ENCODE results near the gene SUMO2. TPM values are rescaled to one million over a fixed set of nuclear protein-coding genes. Genes with fewer than 3 reads are reported as not detected.
"Not testable (repeated sequence)": the region's sequence is repeated elsewhere in the genome, so short reads cannot be mapped to it uniquely, and the experiment has no call there.

The SUMO2 gene
- total and polyA plus RNA-seq, 8 donors: 38.1 to 178 (median 118) TPM

DNA sequence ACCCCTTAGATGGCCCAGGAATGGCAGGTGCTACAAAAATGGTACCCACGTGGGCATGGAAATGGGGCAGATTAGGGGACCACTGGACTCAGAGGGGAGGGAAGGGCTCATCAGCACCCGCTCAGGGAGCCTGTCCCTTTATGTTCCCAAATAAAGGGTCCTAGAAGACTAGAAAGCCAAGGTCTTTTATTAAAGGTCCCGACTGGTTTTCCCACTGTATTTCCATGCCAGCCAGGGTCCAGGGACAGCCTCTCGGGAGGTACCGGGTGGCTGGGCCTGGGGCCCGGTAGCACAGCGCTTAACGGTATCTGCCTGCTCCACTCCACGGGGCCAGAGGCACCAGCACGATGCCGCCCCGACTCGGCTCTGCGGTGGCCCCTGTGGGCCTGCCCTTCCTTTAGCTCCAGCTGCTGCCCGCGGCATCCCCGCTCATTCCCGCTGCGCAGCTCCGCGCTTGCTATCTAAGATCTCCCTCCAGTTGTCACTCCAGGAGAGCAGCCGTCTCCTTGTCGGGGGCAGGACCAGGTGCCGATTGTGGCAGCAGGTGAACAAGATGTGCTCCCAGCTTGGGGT lies 52.6 kb downstream of the SUMO2 start:
- DNase-seq (no peak), FAIRE-seq (no peak), ATAC-seq (no peak)
- Histone ChIP-seq H3K36me3 (no peaks in the 10 kb centered on the region), H3K27ac (peak overlapping the region in 1 of 4 donors; percentile 81), H3K27me3 (no peaks in the 10 kb centered on the region), H3K4me1 (peaks cover 0 to 6% (median 0%) of the 10 kb centered on the region in 3 donors), H3K4me3 (peak overlapping the region in 2 of 4 donors; percentile 93 to 98), H3K9me3 (no peaks in the 10 kb centered on the region)
- intact Hi-C loops (cut with DNase I): no loop called here
- no peak for TF ChIP-seq CTCF (IDR thresholded peaks at IDR 0.05)
- WGBS, 2 donors: 73 to 74% methylated on average over 24 of the region's 24 CpGs

DNA sequence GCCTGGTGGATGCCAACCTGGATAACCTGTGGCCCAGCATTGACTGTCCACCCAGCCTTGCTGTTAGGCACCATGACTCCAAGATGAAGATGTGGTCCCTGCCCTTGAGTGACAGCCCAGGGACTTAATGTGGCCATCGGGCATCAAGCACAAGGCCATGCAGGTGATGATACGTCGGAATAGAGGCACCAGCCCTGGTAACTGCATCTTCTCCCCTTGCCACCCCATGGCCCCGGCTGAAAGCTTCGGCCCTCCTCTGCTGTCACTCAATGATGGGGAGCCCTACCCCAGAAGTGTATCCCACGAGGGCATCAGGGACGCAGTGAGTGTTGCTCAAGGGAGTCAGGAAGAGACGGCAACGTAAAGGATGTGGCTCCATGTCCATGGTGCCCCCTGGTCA lies 53.2 kb downstream of the SUMO2 start:
- intact Hi-C loops (cut with DNase I): loop anchor here in 1 of 3 donors (10.0 kb wide), 1 partner anchor 45 kb away; no protein-coding TSS in a partner anchor
- H3K9me3 ChIP-seq: no peaks in the 10 kb centered on the region
- TF ChIP-seq CTCF (IDR thresholded peaks at IDR 0.05): no peak
- peaks cover 0 to 6% (median 0%) of the 10 kb centered on the region in 3 donors for H3K4me1 ChIP-seq
- no peak for FAIRE-seq
- H3K4me3 ChIP-seq: no peak overlapping the region
- H3K27me3 ChIP-seq: no peaks in the 10 kb centered on the region
- H3K27ac ChIP-seq: no peak overlapping the region
- WGBS, 2 donors: 83 to 86% methylated on average over 9 of the region's 9 CpGs
- ATAC-seq: no peak
- no peaks in the 10 kb centered on the region for H3K36me3 ChIP-seq
- no peak for DNase-seq

- DNase-seq: no peak
- intact Hi-C loops (cut with DNase I): loop anchor here in 1 of 3 donors (10.0 kb wide), 1 partner anchor 46 kb away; no protein-coding TSS in a partner anchor
- no peak for FAIRE-seq
- Histone ChIP-seq H3K4me1 (peaks cover 0 to 13% (median 0%) of the 10 kb centered on the region in 3 donors), H3K27me3 (no peaks in the 10 kb centered on the region), H3K36me3 (no peaks in the 10 kb centered on the region), H3K27ac (no peak overlapping the region), H3K4me3 (no peak overlapping the region), H3K9me3 (no peaks in the 10 kb centered on the region)
- TF ChIP-seq CTCF (IDR thresholded peaks at IDR 0.05): no peak
- 85 to 89% methylated on average over 33 of the region's 33 CpGs for WGBS, 2 donors
- no peak for ATAC-seq
Observed at GRCh38 chr17:75128694-75129505, 53.9 kb downstream of the SUMO2 start.

DNA sequence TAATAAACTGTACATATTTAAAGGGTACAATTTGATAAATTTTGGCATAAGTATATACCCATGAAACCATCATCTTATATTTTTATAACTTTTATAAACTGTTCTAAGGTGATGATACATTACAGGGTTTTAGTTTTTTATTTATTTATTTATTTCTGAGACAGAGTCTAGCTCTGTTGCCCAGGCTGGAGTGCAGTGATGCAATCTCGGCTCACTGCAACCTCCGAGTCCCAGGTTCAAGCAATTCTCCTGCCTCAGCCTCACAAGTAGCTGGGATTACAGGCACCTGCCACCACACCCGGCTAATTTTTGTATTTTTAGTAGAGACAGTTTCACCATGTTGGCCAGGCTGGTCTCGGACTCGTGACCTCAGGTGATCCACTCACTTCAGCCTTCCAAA lies 54.8 kb downstream of the SUMO2 start:
- not testable (repeated sequence) for H3K9me3 ChIP-seq, ATAC-seq, FAIRE-seq, H3K27ac ChIP-seq, DNase-seq, H3K27me3 ChIP-seq, H3K4me3 ChIP-seq, H3K36me3 ChIP-seq
- H3K4me1 ChIP-seq: peaks cover 0 to 14% (median 0%) of the 10 kb centered on the region in 3 donors
- intact Hi-C loops (cut with DNase I): loop anchor here in 1 of 3 donors (10.0 kb wide), 1 partner anchor 47 kb away; no protein-coding TSS in a partner anchor
- WGBS, 2 donors: 90% methylated on average over 5 of the region's 5 CpGs

DNA sequence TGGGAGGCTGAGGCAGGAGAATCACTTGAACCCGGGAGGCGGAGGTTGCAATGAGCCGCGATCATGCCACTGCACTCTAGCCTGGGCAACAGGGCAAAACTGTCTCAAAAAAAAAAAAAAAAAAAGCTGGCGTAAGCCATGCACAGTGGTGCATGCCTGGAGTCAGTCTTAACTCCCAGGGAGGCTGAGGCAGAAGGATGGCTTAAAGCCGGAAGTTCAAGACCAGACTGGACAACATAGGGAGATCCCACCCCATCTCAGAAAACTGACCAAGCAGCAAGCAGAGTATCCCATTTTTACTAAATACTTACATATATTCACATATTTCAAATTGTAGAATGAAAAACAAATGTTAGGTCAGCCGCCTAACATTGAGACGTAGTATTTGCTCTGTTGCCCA lies 55.8 kb downstream of the SUMO2 start:
- DNase-seq (no peak), FAIRE-seq (no peak), ATAC-seq (no peak)
- Histone ChIP-seq H3K27ac (no peak overlapping the region), H3K9me3 (no peaks in the 10 kb centered on the region), H3K27me3 (no peaks in the 10 kb centered on the region), H3K36me3 (no peaks in the 10 kb centered on the region), H3K4me3 (no peak overlapping the region), H3K4me1 (peaks cover 0 to 12% (median 0%) of the 10 kb centered on the region in 3 donors)
- WGBS, 2 donors: 92 to 95% methylated on average over 8 of the region's 8 CpGs
- TF ChIP-seq CTCF (IDR thresholded peaks at IDR 0.05): no peak
- intact Hi-C loops (cut with DNase I): loop anchor here in 1 of 3 donors (10.0 kb wide), 1 partner anchor 48 kb away; no protein-coding TSS in a partner anchor
